Left colon (tissue), 2 donors: ENCODE data around the gene ZSWIM1. TPM values are rescaled to one million over a fixed set of nuclear protein-coding genes. Genes with fewer than 3 reads are reported as not detected.
A peak's percentile ranks its signal among the peaks of the same experiment; 100 is the strongest.
"Not testable (repeated sequence)": the region's sequence is repeated elsewhere in the genome, so short reads cannot be mapped to it uniquely, and the experiment has no call there.

ENCODE experiments used
- ATAC-seq: fragments of 200-7000 bp; cut with Tn5 transposase; one replicate; pipeline ENCODE4 v1.9.1; 2020; ENCODE audit warnings: mild to moderate bottlenecking, moderate library complexity
- DNase-seq, 2 donors: peaks; one replicate each; pipeline ENCODE4 v3.0.0-alpha.2; 2020
- intact Hi-C, 2 donors: fragments of 100-400 bp; cut with DNase I in 1 of 2; cut with micrococcal nuclease in 1 of 2; formaldehyde crosslinking; loops; one replicate each; pipeline versions ENCODE4 v1.11.2 to v1.14.0; 2022; cut with DNase I, micrococcal nuclease
- total RNA-seq, 2 donors: library from RNA; stranded (reverse); fragmentation: NEBNext Ultra II Directional; extraction: Animal tissue kit (Norgen Biotek cat#: 25700); gene quantifications; one replicate each; pipeline ENCODE4 v1.2.1, GENCODE V29; 2021
- donor health status: DM: no; HTN: no; CAD: no.
- donor health status: DM: yes; HTN: yes; CAD: no.

Gene ZSWIM1
- total RNA-seq, 2 donors from 2014 or later, result 11.8 to 12.0 TPM

- intact Hi-C loops, ATAC-seq, DNase-seq: not testable (repeated sequence)
Measured at GRCh38 chr20:45901332-45901731, 20.3 kb downstream of the ZSWIM1 start.

- intact Hi-C loops, result no loop called here
- ATAC-seq (no peak), DNase-seq (no peak)
Measured at GRCh38 chr20:45902199-45902701, 21.2 kb downstream of the ZSWIM1 start.

- intact Hi-C loops, result no loop called here
- ATAC-seq (no peak), DNase-seq (no peak)
Measured at GRCh38 chr20:45904583-45905504, 23.8 kb downstream of the ZSWIM1 start.

- intact Hi-C loops, result no loop called here
- DNase-seq (no peak), ATAC-seq (no peak)
Measured at GRCh38 chr20:45905505-45906079, 24.6 kb downstream of the ZSWIM1 start.

GRCh38 chr20:45907219-45907948, 26.4 kb downstream of the ZSWIM1 start:
- no peak for ATAC-seq
- intact Hi-C loops, result no loop called here
- DNase-seq, result no peak

GRCh38 chr20:45908084-45908483, 27.1 kb downstream of the ZSWIM1 start:
- DNase-seq (no peak), ATAC-seq (no peak)
- intact Hi-C loops, result no loop called here

- DNase-seq (no peak), ATAC-seq (peak; percentile 21)
- intact Hi-C loops, result no loop called here
Measured at GRCh38 chr20:45909336-45909808, 28.3 kb downstream of the ZSWIM1 start.

GRCh38 chr20:45909817-45910669, 29.0 kb downstream of the ZSWIM1 start:
- no peak for DNase-seq
- ATAC-seq, result no peak
- intact Hi-C loops, result loop anchor here in 1 of 2 donors (10.0 kb wide), 1 partner anchor 495 kb away; the partner anchor contains the start of gene PIGT

GRCh38 chr20:45910670-45911485, 29.9 kb downstream of the ZSWIM1 start:
- peak; percentile 84 for ATAC-seq
- intact Hi-C loops, result loop anchor here in 1 of 2 donors (10.0 kb wide), 1 partner anchor 496 kb away; the partner anchor contains the start of gene PIGT
- DNase-seq, result peak; percentile 96 to 98

- intact Hi-C loops, result loop anchor here in 1 of 2 donors (10.0 kb wide), 1 partner anchor 497 kb away; the partner anchor contains the start of gene PIGT
- ATAC-seq (peak; percentile 8), DNase-seq (peak; percentile 59 to 71)
Measured at GRCh38 chr20:45911486-45912343, 30.7 kb downstream of the ZSWIM1 start, which contains the start of gene PLTP. TSS of gene PLTP (minus strand) at chr20:45912155. CDS start at chr20:45911452, 703 bp downstream.

- no peak for ATAC-seq
Measured at GRCh38 chr20:45912344-45912682, 31.3 kb downstream of the ZSWIM1 start.

GRCh38 chr20:45913116-45913515, 32.1 kb downstream of the ZSWIM1 start:
- ATAC-seq, result no peak
- intact Hi-C loops, result loop anchor here in 1 of 2 donors (10.0 kb wide), 1 partner anchor 498 kb away; the partner anchor contains the start of gene PIGT
- no peak for DNase-seq

More at GRCh38 chr20:45912344-45912682, 31.3 kb downstream of the ZSWIM1 start:
- no peak for DNase-seq
- intact Hi-C loops, result loop anchor here in 1 of 2 donors (10.0 kb wide), 1 partner anchor 498 kb away; the partner anchor contains the start of gene PIGT

- intact Hi-C loops, result loop anchor here in 1 of 2 donors (10.0 kb wide), 1 partner anchor 503 kb away; the partner anchor contains the start of gene PIGT
- ATAC-seq (no peak), DNase-seq (no peak)
Measured at GRCh38 chr20:45917790-45918141, 36.7 kb downstream of the ZSWIM1 start.

GRCh38 chr20:45918182-45918737, 37.2 kb downstream of the ZSWIM1 start:
- DNase-seq (no peak), ATAC-seq (peak; percentile 65)
- intact Hi-C loops, result loop anchor here in 1 of 2 donors (10.0 kb wide), 1 partner anchor 503 kb away; the partner anchor contains the start of gene PIGT

GRCh38 chr20:45918779-45919537, 37.9 kb downstream of the ZSWIM1 start:
- no peak for ATAC-seq
- intact Hi-C loops, result loop anchor here in 1 of 2 donors (10.0 kb wide), 1 partner anchor 504 kb away; the partner anchor contains the start of gene PIGT
- DNase-seq, result no peak
